Caco-2 (cell line): ENCODE data around the gene PPRC1. TPM values are rescaled to one million over a fixed set of nuclear protein-coding genes. Genes with fewer than 3 reads are reported as not detected.

Experiments
- BruUV-seq: library from RNA; stranded (reverse); fragments of 400-500 nt; replicated peaks from 2 replicates; lab custom pipeline; 2021; lab: Mats Ljungman, UMichigan
- CTCF ChIA-PET: fragments of 300-600 bp; sonication (Branson Sonifier 250); formaldehyde crosslinking; loops from one replicate; lab custom pipeline; 2022; ENCODE audit warnings: antibody characterized with exemption; lab: Charles Lee
- POLR2A ChIA-PET: fragments of 300-600 bp; sonication (Branson Sonifier 250); formaldehyde crosslinking; loops from one replicate; lab custom pipeline; 2022; ENCODE audit warnings: antibody characterized with exemption; lab: Charles Lee
- DNase-seq, 2 experiments: peaks; one replicate each; pipeline versions ENCODE4 v3.0.0 to v3.0.0-alpha.2; 2020 to 2022
- H3K27me3 ChIP-seq: replicated peaks from 2 replicates; pipeline ENCODE4 v1.6.0; 2011; ENCODE audit warnings: low read length; ENCODE audit not compliant: control insufficient read depth, insufficient read depth
- H3K36me3 ChIP-seq: 2 replicates; pipeline ENCODE4 v1.5.1; 2011; ENCODE audit warnings: low read length; ENCODE audit not compliant: control insufficient read depth, insufficient read depth
- H3K4me1 ChIP-seq: fragments of 250-450 bp; sonication (Bioruptor Pico); 2 replicates; pipeline ENCODE4 v1.5.1; 2020; ENCODE audit warnings: mild to moderate bottlenecking
- H3K4me3 ChIP-seq: 2 replicates; pipeline ENCODE4 v1.5.1; 2011; ENCODE audit warnings: low read depth, mild to moderate bottlenecking, control low read depth, low read length
- H3K9me3 ChIP-seq: fragments of 250-450 bp; sonication (Bioruptor Pico); 2 replicates; pipeline ENCODE4 v1.5.1; 2020; ENCODE audit warnings: mild to moderate bottlenecking, moderate library complexity
- H3K27ac Mint-ChIP-seq: one replicate; pipeline ENCODE4 v1.8.0; 2022; ENCODE audit warnings: mixed read lengths; ENCODE audit not compliant: unreplicated experiment
- H3K27me3 Mint-ChIP-seq: one replicate; pipeline ENCODE4 v1.8.0; 2022; ENCODE audit warnings: mixed read lengths; ENCODE audit not compliant: insufficient read depth, unreplicated experiment
- H3K36me3 Mint-ChIP-seq: one replicate; pipeline ENCODE4 v1.8.0; 2022; ENCODE audit warnings: mild to moderate bottlenecking, mixed read lengths; ENCODE audit not compliant: insufficient read depth, unreplicated experiment
- H3K4me1 Mint-ChIP-seq: one replicate; pipeline ENCODE4 v1.8.0; 2022; ENCODE audit warnings: low read depth, mixed read lengths; ENCODE audit not compliant: unreplicated experiment
- H3K4me3 Mint-ChIP-seq: one replicate; pipeline ENCODE4 v1.8.0; 2022; ENCODE audit warnings: mild to moderate bottlenecking, moderate library complexity, mixed read lengths; ENCODE audit not compliant: unreplicated experiment
- H3K9me3 Mint-ChIP-seq: one replicate; pipeline ENCODE4 v1.8.0; 2022; ENCODE audit warnings: mixed read lengths; ENCODE audit not compliant: unreplicated experiment
- intact Hi-C: fragments of 100-400 bp; cut with micrococcal nuclease; formaldehyde crosslinking; loops from one replicate; pipeline ENCODE4 v1.10.0; 2022; ENCODE audit not compliant: unreplicated experiment
- total RNA-seq: library from RNA; stranded (reverse); gene quantifications from 2 replicates; pipeline ENCODE4 v1.2.3, GENCODE V29; 2022
- TF ChIP-seq, protein P1 (sequence below), 2 experiments: fragments of 200-600 bp in 1 of 2; IDR thresholded peaks; 1 replicate in 1 of 2; 2 replicates in 1 of 2; pipeline versions ENCODE4 v1.5.1 to v1.8.0; 2011 to 2022; ENCODE audit warnings: antibody characterized with exemption in 1 of 2, control low read depth in 1 of 2, inconsistent platforms in 1 of 2, low read depth in 1 of 2, low read length in 1 of 2, mild to moderate bottlenecking in 1 of 2, moderate library complexity in 1 of 2; ENCODE audit not compliant: insufficient read depth in 1 of 2, severe bottlenecking in 1 of 2, unreplicated experiment in 1 of 2

Gene PPRC1
- total RNA-seq, 1 experiment from 2014 or later = 66.6 TPM

- TF ChIP-seq, protein P1, sequence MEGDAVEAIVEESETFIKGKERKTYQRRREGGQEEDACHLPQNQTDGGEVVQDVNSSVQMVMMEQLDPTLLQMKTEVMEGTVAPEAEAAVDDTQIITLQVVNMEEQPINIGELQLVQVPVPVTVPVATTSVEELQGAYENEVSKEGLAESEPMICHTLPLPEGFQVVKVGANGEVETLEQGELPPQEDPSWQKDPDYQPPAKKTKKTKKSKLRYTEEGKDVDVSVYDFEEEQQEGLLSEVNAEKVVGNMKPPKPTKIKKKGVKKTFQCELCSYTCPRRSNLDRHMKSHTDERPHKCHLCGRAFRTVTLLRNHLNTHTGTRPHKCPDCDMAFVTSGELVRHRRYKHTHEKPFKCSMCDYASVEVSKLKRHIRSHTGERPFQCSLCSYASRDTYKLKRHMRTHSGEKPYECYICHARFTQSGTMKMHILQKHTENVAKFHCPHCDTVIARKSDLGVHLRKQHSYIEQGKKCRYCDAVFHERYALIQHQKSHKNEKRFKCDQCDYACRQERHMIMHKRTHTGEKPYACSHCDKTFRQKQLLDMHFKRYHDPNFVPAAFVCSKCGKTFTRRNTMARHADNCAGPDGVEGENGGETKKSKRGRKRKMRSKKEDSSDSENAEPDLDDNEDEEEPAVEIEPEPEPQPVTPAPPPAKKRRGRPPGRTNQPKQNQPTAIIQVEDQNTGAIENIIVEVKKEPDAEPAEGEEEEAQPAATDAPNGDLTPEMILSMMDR (IDR thresholded peaks at IDR 0.05; ENCODE audit: insufficient read depth in 1 of 2, low read depth in 1 of 2, low read length in 1 of 2, severe bottlenecking in 1 of 2, unreplicated experiment in 1 of 2) = no peak
- intact Hi-C loops = no loop called here
- Histone ChIP-seq H3K4me1 (peaks cover 33% of the 10 kb centered on the region; the same call in 1 of the 2 replicates), H3K9me3 (no peaks in the 10 kb centered on the region), H3K4me3 (no peak overlapping the region), H3K36me3 (no peaks in the 10 kb centered on the region), H3K27me3 (no peaks in the 10 kb centered on the region)
- Mint-ChIP-seq H3K4me1 (peaks cover 17% of the 10 kb centered on the region), H3K4me3 (no peak overlapping the region), H3K36me3 (no peaks in the 10 kb centered on the region), H3K27ac (no peak overlapping the region), H3K9me3 (no peaks in the 10 kb centered on the region), H3K27me3 (no peaks in the 10 kb centered on the region)
- CTCF ChIA-PET = no interaction called here
- DNase-seq = no peak
- POLR2A ChIA-PET = interaction anchor here (0.7 kb wide), 1 partner anchor 37 kb away, joined by 3 read pairs; no protein-coding TSS in a partner anchor
- no TSS peak for BruUV-seq
Measured at GRCh38 chr10:102123223-102123622, 9.6 kb upstream of the PPRC1 start.

DNA sequence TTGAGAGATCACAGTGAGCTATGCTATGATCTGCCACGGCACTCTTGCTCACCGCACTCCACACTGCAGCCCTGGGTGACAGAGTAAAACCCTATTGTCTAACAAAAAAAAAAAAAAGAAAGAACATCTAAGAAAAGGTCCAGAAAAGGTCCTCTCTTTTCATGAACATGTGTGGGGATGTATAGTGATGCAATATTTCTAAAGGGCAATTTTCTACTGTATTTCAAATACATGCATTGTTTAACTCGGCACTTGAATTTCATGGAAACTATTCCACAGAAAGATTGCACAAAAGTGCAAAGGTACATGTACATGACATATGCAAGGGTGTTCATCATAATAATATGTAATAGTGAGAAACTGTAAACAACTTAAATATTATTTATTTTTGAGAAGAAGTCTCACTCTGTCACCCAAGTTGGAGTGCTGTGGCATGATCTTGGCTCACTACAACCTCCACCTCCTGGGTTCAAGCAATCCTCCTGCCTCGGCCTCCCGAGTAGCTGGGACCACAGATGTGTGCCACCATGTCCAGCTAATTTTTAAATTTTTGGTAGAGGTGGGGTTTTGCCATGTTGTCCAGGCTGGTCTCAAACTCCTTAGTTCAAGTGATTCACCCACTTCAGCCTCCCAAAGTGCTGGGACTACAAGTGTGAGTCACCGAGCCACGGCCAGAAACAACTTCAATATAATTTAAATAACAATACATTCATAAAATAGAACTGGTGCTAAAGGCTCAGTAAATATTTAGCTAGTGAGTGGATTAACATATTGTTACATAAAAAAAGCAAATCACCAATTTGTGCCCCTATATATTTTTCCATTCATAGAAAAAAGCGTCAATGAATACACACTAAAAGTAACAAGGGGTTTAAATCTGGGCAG, 1.3 kb upstream of the PPRC1 start:
- Histone ChIP-seq H3K27me3 (no peaks in the 10 kb centered on the region), H3K4me1 (peaks cover 16% of the 10 kb centered on the region), H3K36me3 (no peaks in the 10 kb centered on the region), H3K9me3 (no peaks in the 10 kb centered on the region), H3K4me3 (no peak overlapping the region)
- intact Hi-C loops = loop anchor here (1.0 to 5.0 kb wide), 6 partner anchors 11 to 95 kb away; partner anchors contain the start of genes ELOVL3, HPS6, LDB1 and NOLC1
- ChIA-PET POLR2A (no interaction called here), CTCF (no interaction called here)
- no TSS peak for BruUV-seq
- Mint-ChIP-seq H3K4me3 (peak overlapping the region; percentile 94), H3K36me3 (peaks cover 38% of the 10 kb centered on the region), H3K27ac (no peak overlapping the region), H3K4me1 (peaks cover 11% of the 10 kb centered on the region), H3K27me3 (no peaks in the 10 kb centered on the region), H3K9me3 (no peaks in the 10 kb centered on the region)
- no peak for DNase-seq
- TF ChIP-seq, protein P1 (IDR thresholded peaks at IDR 0.05; ENCODE audit: insufficient read depth in 1 of 2, low read depth in 1 of 2, low read length in 1 of 2, severe bottlenecking in 1 of 2, unreplicated experiment in 1 of 2) = no peak

GRCh38 chr10:102132193-102132562, 662 bp upstream of the PPRC1 start:
- TF ChIP-seq, protein P1 (IDR thresholded peaks at IDR 0.05; ENCODE audit: insufficient read depth in 1 of 2, low read depth in 1 of 2, low read length in 1 of 2, severe bottlenecking in 1 of 2, unreplicated experiment in 1 of 2) = no peak
- H3K27me3 Mint-ChIP-seq = no peaks in the 10 kb centered on the region
- ChIA-PET POLR2A (interaction anchor here (0.5 to 0.7 kb wide), 2 partner anchors 17 to 20 kb away, joined by 3 to 7 read pairs; partner anchors contain the start of gene NOLC1), CTCF (interaction anchor here (1.0 kb wide), 1 partner anchor 113 kb away, joined by 3 read pairs; the partner anchor contains the start of gene GBF1)
- intact Hi-C loops = loop anchor here (1.0 to 5.0 kb wide), 6 partner anchors 12 to 94 kb away; partner anchors contain the start of genes ELOVL3, HPS6, LDB1 and NOLC1
- no peaks in the 10 kb centered on the region for H3K36me3 ChIP-seq
- H3K4me1 Mint-ChIP-seq = peaks cover 7% of the 10 kb centered on the region
- no peaks in the 10 kb centered on the region for H3K9me3 ChIP-seq
- H3K9me3 Mint-ChIP-seq = no peaks in the 10 kb centered on the region
- DNase-seq = no peak
- H3K4me1 ChIP-seq = peaks cover 16% of the 10 kb centered on the region
- BruUV-seq = no TSS peak
- H3K4me3 ChIP-seq = peak overlapping the region; percentile 92
- peaks cover 43% of the 10 kb centered on the region for H3K36me3 Mint-ChIP-seq
- peak overlapping the region; percentile 94 for H3K4me3 Mint-ChIP-seq
- H3K27me3 ChIP-seq = no peaks in the 10 kb centered on the region
- H3K27ac Mint-ChIP-seq = peak overlapping the region; percentile 99
